Endometrial microvascular endothelial cells (primary cell): Measurements from ENCODE around the gene GPR68. TPM values are rescaled to one million over a fixed set of nuclear protein-coding genes. Genes with fewer than 3 reads are reported as not detected.
"Not testable (repeated sequence)": the region's sequence is repeated elsewhere in the genome, so short reads cannot be mapped to it uniquely, and the experiment has no call there.

Experiments used
- in situ Hi-C: cut with HindIII; loops from 2 replicates; pipeline ENCODE4 v1.10.0; 2017; ENCODE audit warnings: low sequenced_read_pairs, low pct_unique_long_range_greater_than_20kb; ENCODE audit errors: inconsistent ontology term
- total RNA-seq: library from RNA; depleted of rRNA; stranded (reverse); fragments of >200 nt; gene quantifications from one replicate; pipeline ENCODE4 v1.2.3, GENCODE V29; 2015; ENCODE audit errors: inconsistent ontology term

Gene GPR68
- total RNA-seq, 1 donor from 2014 or later, result 3.7 TPM

GRCh38 chr14:91216731-91217226 lies 27.7 kb downstream of the GPR68 start:
- in situ Hi-C loops, result no loop called here

GRCh38 chr14:91215381-91215780 lies 29.1 kb downstream of the GPR68 start:
- in situ Hi-C loops, result no loop called here

- in situ Hi-C loops, result no loop called here
Observed at GRCh38 chr14:91214306-91214705, 30.2 kb downstream of the GPR68 start.

GRCh38 chr14:91211017-91211416 lies 33.5 kb downstream of the GPR68 start:
- in situ Hi-C loops, result no loop called here

- in situ Hi-C loops, result no loop called here
Observed at GRCh38 chr14:91207008-91207407, 37.5 kb downstream of the GPR68 start.

- in situ Hi-C loops, result no loop called here
Observed at GRCh38 chr14:91205459-91205858, 39.0 kb downstream of the GPR68 start.

GRCh38 chr14:91204657-91205056 lies 39.8 kb downstream of the GPR68 start:
- in situ Hi-C loops, result no loop called here

- in situ Hi-C loops, result no loop called here
Observed at GRCh38 chr14:91202234-91202974, 42.1 kb downstream of the GPR68 start.

GRCh38 chr14:91200802-91201201 lies 43.7 kb downstream of the GPR68 start:
- in situ Hi-C loops, result not testable (repeated sequence)

GRCh38 chr14:91197631-91198030 lies 46.9 kb downstream of the GPR68 start:
- in situ Hi-C loops, result no loop called here

- in situ Hi-C loops, result no loop called here
Observed at GRCh38 chr14:91195881-91196280, 48.6 kb downstream of the GPR68 start.

GRCh38 chr14:91193069-91193468 lies 51.4 kb downstream of the GPR68 start:
- in situ Hi-C loops, result no loop called here

- in situ Hi-C loops, result no loop called here
Observed at GRCh38 chr14:91190853-91191252, 53.7 kb downstream of the GPR68 start.

GRCh38 chr14:91187271-91187670 lies 57.2 kb downstream of the GPR68 start:
- in situ Hi-C loops, result no loop called here

GRCh38 chr14:91186515-91187066 lies 57.9 kb downstream of the GPR68 start:
- in situ Hi-C loops, result no loop called here

- in situ Hi-C loops, result no loop called here
Observed at GRCh38 chr14:91185721-91186120, 58.8 kb downstream of the GPR68 start.

GRCh38 chr14:91184559-91184958 lies 59.9 kb downstream of the GPR68 start:
- in situ Hi-C loops, result no loop called here

GRCh38 chr14:91182753-91183152 lies 61.8 kb downstream of the GPR68 start:
- in situ Hi-C loops, result not testable (repeated sequence)
